GM21619 (cell line): ENCODE measurements around the gene FITM1.

Experiments
- ATAC-seq: cut with Tn5 transposase; IDR thresholded peaks from one replicate; pipeline ENCODE4 v1.9.1; 2021; ENCODE audit not compliant: unreplicated experiment

Gene FITM1

GRCh38 chr14:24116128-24116814 is 14.2 kb upstream of the FITM1 start:
- no peak for ATAC-seq

- no peak for ATAC-seq
These were observed 13.3 kb upstream of the FITM1 start for GRCh38 chr14:24117179-24117578.

GRCh38 chr14:24119691-24120090 is 10.8 kb upstream of the FITM1 start:
- ATAC-seq = no peak

- ATAC-seq = no peak
These were observed 9.2 kb upstream of the FITM1 start for GRCh38 chr14:24121210-24121609.

GRCh38 chr14:24122416-24122815 is 8.0 kb upstream of the FITM1 start:
- no peak for ATAC-seq

- ATAC-seq = no peak
These were observed 7.6 kb upstream of the FITM1 start for GRCh38 chr14:24122898-24123297.

GRCh38 chr14:24123424-24124417 is 6.7 kb upstream of the FITM1 start:
- ATAC-seq = no peak

- no peak for ATAC-seq
These were observed 3.5 kb upstream of the FITM1 start for GRCh38 chr14:24126939-24127338.

GRCh38 chr14:24127673-24128072 is 2.8 kb upstream of the FITM1 start:
- no peak for ATAC-seq

- ATAC-seq = no peak
These were observed 955 bp upstream of the FITM1 start for GRCh38 chr14:24129410-24129998.

GRCh38 chr14:24130717-24131548 is 474 bp downstream of the FITM1 start:
- no peak for ATAC-seq

- ATAC-seq = no peak
These were observed 1.1 kb downstream of the FITM1 start for GRCh38 chr14:24131549-24131966.

GRCh38 chr14:24132061-24132685 is 1.7 kb downstream of the FITM1 start:
- no peak for ATAC-seq

GRCh38 chr14:24132976-24133375 is 2.5 kb downstream of the FITM1 start:
- no peak for ATAC-seq

- no peak for ATAC-seq
These were observed 3.3 kb downstream of the FITM1 start for GRCh38 chr14:24133735-24134134.

GRCh38 chr14:24135584-24135833 is 5.0 kb downstream of the FITM1 start:
- ATAC-seq = peak; percentile 4

GRCh38 chr14:24135834-24136683 is 5.6 kb downstream of the FITM1 start, which contains the start of gene PSME1:
Gene PSME1, plus strand, starts transcription at chr14:24136194. Its CDS starts 69 bp downstream, at chr14:24136263.
- peak; percentile 79 for ATAC-seq

- ATAC-seq = no peak
These were observed 6.4 kb downstream of the FITM1 start for GRCh38 chr14:24136684-24137528.
